Measurements from ENCODE around the gene RRP36. TPM values are rescaled to one million over a fixed set of nuclear protein-coding genes. Genes with fewer than 3 reads are reported as not detected.

RRP36 gene
- total RNA-seq, 1 donor from 2014 or later = 125 TPM

- peak; percentile 91 for DNase-seq (ENCODE audit: low read depth)
- Histone ChIP-seq H3K4me3 (ENCODE audit: low read depth, low read length) (peak within 1 kb of the TSS; percentile 98), H3K27me3 (ENCODE audit: control insufficient read depth, insufficient read depth, low read length) (no peaks in the 10 kb centered on the region), H3K36me3 (ENCODE audit: control insufficient read depth, insufficient read depth, low read length) (no peaks in the 10 kb centered on the region)
- no peak for TF ChIP-seq CTCF (IDR thresholded peaks at IDR 0.05; ENCODE audit: insufficient read depth, low read length, poor library complexity, severe bottlenecking)
Observed at GRCh38 chr6:43059168-43060033, 38.0 kb downstream of the RRP36 start, which contains the start of the genes KLC4 and MRPL2. TSS of gene KLC4 (plus strand) at chr6:43059631. CDS start at chr6:43061336, 1,705 bp downstream. TSS of gene MRPL2 (minus strand) at chr6:43059434. CDS start at chr6:43059381, 53 bp downstream.

- no peak for TF ChIP-seq CTCF (IDR thresholded peaks at IDR 0.05; ENCODE audit: insufficient read depth, low read length, poor library complexity, severe bottlenecking)
- peak overlapping the region; percentile 98 for H3K4me3 ChIP-seq (ENCODE audit: low read depth, low read length)
- DNase-seq (ENCODE audit: low read depth) = no peak
- H3K36me3 ChIP-seq (ENCODE audit: control insufficient read depth, insufficient read depth, low read length) = peaks cover 1% of the 10 kb centered on the region
- no peaks in the 10 kb centered on the region for H3K27me3 ChIP-seq (ENCODE audit: control insufficient read depth, insufficient read depth, low read length)
Observed at GRCh38 chr6:43060034-43060754, 38.8 kb downstream of the RRP36 start.

GRCh38 chr6:43060755-43061633, 39.6 kb downstream of the RRP36 start:
- Histone ChIP-seq H3K4me3 (ENCODE audit: low read depth, low read length) (no peak overlapping the region), H3K36me3 (ENCODE audit: control insufficient read depth, insufficient read depth, low read length) (peaks cover 1% of the 10 kb centered on the region), H3K27me3 (ENCODE audit: control insufficient read depth, insufficient read depth, low read length) (no peaks in the 10 kb centered on the region)
- DNase-seq (ENCODE audit: low read depth) = no peak
- TF ChIP-seq CTCF (IDR thresholded peaks at IDR 0.05; ENCODE audit: insufficient read depth, low read length, poor library complexity, severe bottlenecking) = no peak

DNA sequence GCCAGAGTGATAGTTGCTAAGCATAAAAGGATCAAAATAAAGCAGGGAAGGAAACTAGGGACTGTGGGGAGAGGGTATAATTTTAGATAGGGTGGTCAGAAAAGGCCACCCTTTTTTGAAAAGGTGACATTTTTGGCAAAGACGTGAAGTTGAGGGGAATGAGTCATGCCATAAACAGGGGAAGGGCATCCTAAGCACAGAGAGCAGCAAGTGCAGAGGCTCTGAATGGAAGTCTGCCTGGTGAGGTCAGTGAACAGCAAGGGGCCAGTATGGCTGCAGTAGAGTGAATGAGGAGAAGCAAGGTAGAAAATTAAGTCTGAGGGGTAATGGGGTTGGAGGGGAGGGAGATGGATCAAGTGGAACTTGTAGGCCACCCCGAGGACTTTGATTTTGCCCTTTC, 40.4 kb downstream of the RRP36 start:
- DNase-seq (ENCODE audit: low read depth) = no peak
- Histone ChIP-seq H3K36me3 (ENCODE audit: control insufficient read depth, insufficient read depth, low read length) (peaks cover 1% of the 10 kb centered on the region), H3K27me3 (ENCODE audit: control insufficient read depth, insufficient read depth, low read length) (no peaks in the 10 kb centered on the region), H3K4me3 (ENCODE audit: low read depth, low read length) (no peak overlapping the region)
- TF ChIP-seq CTCF (IDR thresholded peaks at IDR 0.05; ENCODE audit: insufficient read depth, low read length, poor library complexity, severe bottlenecking) = no peak

DNA sequence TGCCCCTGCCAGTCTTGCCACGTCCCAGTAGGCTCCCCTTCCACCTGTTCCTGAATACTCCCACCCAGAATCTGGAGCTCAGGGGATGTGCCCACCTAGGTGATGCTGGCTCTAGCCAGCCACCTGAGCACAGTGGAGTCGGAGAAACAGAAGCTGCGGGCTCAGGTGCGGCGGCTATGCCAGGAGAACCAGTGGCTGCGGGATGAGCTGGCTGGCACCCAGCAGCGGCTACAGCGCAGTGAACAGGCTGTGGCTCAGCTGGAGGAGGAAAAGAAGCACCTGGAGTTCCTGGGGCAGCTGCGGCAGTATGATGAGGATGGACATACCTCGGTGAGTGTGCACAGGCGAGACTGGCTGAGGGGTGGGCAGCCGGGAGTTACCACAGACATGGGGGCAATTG, 41.4 kb downstream of the RRP36 start:
- DNase-seq (ENCODE audit: low read depth) = no peak
- peaks cover 1% of the 10 kb centered on the region for H3K36me3 ChIP-seq (ENCODE audit: control insufficient read depth, insufficient read depth, low read length)
- H3K4me3 ChIP-seq (ENCODE audit: low read depth, low read length) = no peak overlapping the region
- TF ChIP-seq CTCF (IDR thresholded peaks at IDR 0.05; ENCODE audit: insufficient read depth, low read length, poor library complexity, severe bottlenecking) = no peak
- no peaks in the 10 kb centered on the region for H3K27me3 ChIP-seq (ENCODE audit: control insufficient read depth, insufficient read depth, low read length)
